ENCODE results near the gene SPHK2.
A peak's percentile ranks its signal among the peaks of the same experiment; 100 is the strongest.
"Not testable (repeated sequence)": the region's sequence is repeated elsewhere in the genome, so short reads cannot be mapped to it uniquely, and the experiment has no call there.

The SPHK2 gene

DNA sequence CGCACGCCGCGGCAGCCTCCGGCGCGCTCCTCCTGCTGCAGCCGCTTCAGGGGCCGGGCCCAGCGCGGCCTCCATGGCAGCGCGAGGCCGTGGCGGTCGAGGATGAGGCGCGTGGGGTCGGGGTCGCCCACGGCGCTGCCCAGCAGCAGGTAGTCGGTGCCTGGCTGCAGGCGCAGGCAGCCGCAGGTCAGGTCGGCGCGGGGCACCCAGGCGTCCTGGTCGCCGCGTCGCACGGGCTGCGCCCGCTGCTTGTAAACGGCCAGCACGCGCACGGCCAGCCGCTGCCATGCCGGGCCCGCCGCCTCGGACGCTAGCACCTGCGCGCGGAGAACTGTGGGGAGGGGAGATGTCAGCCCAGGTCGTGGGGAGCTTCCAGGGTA, 42.4 kb downstream of the SPHK2 start:
- no peak for DNase-seq

- DNase-seq: no peak
These were observed 44.4 kb downstream of the SPHK2 start for GRCh38 chr19:48663667-48664066.

- no peak for DNase-seq
These were observed 45.2 kb downstream of the SPHK2 start for GRCh38 chr19:48664476-48664875.

DNA sequence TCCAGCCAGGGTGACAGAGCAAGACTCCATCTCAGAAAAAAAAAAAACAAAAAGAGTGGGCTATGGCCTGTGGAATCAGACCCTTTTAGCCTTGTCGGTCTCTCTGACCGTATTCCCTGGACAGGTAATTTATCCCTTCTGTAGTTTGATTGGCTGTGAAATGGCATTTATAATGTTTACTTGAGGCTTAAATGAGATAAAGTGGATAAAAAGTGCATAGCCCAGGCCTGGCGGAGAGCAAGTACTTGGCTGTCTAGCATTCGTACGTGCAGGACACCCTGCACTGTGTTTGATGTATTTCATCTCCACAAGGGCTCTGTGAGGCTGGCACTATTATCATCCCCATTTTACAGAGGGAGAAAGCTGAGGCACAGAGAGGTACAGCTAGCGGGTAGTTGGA, 46.5 kb downstream of the SPHK2 start:
- DNase-seq: no peak

DNA sequence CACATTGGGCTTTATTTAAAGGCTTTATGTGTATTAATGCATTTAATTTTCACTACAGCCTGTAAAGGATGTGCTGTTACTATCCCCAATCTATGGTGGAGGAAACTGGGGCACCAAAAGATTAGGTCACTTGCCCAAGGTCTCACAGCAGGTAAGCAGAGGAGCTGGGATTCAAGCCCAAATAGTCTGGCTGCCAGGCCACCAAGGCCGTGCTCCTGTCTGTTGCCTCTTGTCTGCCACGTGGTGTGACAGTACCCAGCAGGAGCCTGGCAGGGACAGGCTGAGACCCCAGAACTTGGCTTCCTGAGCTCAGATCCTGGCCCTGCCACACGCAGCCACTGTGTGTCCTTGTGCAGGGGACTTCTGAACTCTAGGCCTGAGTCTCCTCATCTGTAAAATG, 49.0 kb downstream of the SPHK2 start:
- DNase-seq: no peak

DNA sequence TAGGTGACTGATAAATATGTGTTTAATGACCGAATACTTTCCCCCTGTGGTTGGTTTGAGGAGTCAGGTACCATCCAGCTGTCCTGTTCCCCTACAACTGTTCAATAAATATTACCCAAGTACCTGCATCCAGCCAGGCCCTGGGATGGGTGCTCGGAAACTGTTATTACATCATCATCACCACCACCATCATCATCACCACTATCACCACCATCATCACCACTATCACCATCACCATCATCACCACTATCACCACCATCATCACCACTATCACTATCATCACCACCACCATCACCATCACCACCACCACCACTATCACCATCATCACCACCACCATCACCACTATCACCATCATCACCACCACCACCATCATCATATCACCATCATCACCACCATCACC, 49.5 kb downstream of the SPHK2 start:
- DNase-seq: no peak

DNA sequence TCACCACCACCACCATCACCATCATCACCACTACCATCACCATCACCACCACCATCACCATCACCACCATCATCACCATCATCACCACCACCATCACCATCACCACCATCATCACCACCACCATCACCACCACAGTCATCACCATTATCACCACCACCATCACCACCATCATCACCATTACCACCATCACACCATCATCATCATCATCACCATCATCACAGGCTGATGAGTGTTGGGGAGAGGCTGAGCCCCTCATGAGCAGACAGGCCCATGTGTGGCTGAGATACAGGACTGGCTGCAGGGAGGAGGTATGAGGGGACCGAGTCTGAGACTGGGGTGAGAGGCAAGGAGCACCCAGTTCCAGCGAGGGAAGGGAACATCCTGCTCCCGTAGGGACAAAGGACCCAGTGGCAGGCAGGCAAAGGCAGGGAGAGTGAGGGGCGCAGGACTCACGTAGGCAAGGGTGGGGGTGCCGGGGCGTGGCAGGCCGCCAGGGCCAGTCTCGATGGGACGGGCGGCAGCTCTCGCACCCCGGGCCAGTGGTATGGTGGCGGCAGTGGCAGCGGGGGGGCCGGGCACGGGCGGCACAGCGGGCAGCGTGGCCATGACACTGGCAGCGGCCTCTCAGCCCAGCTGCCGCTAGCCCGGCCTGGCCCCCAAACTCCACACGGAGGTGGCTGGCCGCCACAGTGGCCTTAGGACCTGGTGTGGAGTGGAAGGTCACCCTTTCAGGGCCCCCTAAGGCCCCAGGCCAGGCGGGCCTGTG, 50.8 kb downstream of the SPHK2 start:
- DNase-seq: no peak

- DNase-seq: no peak
These were observed 51.6 kb downstream of the SPHK2 start for GRCh38 chr19:48670699-48671445.

- no peak for DNase-seq
These were observed 52.2 kb downstream of the SPHK2 start for GRCh38 chr19:48671446-48671995.

DNA sequence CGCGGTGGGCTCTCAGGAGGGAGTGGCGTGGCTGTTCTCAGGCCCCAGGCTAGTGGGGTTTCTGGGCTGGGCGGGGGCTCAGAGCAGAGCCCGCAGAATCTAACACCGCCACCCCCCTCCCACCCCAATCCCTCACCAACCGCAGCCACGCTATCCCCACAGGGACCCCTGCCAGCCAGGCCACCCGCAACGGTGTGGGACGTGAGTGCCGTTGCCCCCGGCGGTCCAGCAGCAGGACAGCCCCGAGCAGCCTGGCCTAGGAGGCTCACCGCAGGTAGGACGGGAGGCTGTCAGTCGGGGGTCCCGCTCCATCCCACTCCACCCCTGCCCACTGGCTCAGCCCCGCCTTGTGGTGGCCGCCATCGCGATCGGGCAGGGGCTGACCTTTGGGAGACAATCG, 53.7 kb downstream of the SPHK2 start, which contains the start of gene NTN5:
Gene NTN5, minus strand, starts transcription at position 24 of the 400 bp plus-strand sequence. CDS start 2,031 bp downstream, outside the sequence.
- no peak for DNase-seq

GRCh38 chr19:48673436-48674100, 54.3 kb downstream of the SPHK2 start:
- DNase-seq: no peak

DNA sequence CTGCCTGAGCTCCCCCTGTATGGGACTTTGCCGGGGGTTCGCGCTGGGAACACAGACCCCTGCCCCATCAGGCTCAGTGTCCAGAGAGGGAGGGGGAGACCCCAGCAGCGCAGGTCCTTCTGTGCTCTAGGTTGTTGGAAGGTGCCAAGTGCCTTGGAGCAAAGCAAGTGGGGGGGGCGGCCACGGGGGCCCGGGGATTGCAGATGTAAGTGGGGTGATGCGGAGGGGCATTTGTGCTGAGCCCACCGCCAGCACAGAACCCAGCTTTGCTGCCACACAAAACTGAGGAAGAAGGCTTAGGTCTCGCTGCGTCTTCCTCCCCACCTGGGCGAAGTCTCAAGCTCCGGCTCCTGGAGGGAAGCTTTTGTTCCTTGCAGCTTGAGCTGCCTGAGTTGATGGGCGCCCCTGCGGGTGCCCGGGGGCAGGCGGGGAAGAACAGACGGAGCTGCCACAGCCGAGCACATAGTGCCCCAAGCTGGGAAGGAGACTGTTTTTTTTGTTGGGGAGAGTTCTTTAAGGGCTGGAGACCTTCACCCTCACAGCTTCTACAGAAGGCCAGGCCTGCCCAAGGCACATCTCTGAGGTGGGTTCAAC, 55.0 kb downstream of the SPHK2 start:
- no peak for DNase-seq

DNA sequence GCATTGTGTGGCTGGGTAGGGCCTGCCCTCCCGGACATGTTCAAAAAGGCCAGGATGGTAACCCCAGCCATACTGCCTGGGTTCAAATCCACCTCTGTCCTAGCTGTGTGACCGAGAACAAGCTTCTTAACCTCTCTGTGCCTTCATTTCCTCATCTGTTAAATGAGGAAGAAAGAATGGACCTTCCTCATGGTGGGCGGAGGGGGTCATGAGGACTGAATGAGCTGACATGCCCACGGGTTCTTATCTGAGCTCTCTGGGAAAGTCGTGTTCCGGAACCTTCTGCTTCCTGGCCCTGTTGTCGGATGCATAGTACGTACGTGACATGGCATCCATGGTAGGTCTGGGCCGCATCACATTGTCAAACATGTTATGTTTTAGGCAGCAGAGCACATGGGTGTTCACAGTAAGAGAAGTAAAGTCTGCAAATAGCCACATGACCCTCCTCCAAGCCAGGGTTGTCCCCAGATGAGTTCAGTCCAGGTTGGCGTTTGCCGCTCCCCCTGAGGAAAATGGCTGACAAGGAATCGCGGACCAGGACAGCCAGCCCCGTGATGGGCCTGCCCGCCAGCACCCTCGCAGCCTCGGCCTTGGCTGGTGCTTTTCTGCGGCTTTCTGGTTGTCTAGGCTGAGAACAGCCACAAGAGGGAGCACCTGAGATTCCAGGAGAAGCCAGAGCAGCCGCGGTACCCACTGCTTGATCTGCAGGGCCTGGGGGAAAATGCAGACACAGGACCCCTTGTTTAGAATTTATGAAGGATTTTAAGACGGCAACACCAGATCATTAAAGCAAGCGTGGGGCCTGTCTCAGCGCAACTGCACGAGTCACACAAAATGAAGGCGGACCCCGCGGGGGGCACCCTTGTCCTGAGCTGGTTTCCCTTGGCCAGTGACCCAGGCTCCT, 55.9 kb downstream of the SPHK2 start:
- DNase-seq: peak; percentile 69

DNA sequence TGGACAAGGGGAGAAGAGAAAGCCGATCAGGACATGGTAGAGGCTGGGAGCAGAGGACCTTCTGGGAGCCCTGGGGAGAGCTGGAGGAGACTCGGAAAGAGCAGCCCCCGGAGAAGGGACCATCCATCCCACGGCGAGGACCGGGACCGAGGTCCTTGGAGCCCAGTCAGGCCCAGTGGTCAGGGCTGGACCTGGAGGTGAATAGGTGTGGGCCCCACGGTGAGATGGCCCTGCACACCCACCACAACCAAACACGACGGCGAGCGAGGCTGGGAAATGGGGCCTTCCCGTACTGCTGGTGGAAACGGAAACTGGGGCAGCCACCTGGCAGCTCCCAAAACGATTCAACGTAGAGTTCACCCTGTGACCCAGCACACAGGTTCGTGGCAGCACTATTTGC, 57.2 kb downstream of the SPHK2 start:
- no peak for DNase-seq

- no peak for DNase-seq
These were observed 57.6 kb downstream of the SPHK2 start for GRCh38 chr19:48676887-48677286.

DNA sequence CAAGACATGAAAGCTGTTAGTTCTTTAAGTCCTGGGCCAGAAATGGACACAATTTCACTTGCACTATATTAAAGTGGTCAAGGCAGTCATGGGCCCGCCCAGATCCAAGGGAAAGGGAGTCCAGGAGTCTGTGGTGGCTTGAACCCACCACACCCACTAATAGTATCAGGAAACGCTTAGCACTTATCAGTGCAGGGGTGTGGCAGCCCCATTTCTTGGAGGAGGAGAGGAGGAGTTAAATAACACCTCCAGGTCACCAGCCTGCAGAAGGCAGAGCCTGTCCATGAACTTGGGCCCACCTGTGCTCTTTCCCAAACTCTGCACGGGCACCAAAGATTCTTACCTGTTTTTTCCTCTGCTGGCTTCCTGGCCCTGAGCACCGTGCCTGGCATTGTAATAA, 58.9 kb downstream of the SPHK2 start:
- no peak for DNase-seq

- not testable (repeated sequence) for DNase-seq
These were observed 60.7 kb downstream of the SPHK2 start for GRCh38 chr19:48680006-48680405.
